ENCODE results near the gene LIMCH1. TPM values are rescaled to one million over a fixed set of nuclear protein-coding genes. Genes with fewer than 3 reads are reported as not detected.

Gene LIMCH1
- polyA plus RNA-seq, 1 of the 3 experiments (the other 2 are of a cell fraction): 1.2 TPM

GRCh38 chr4:41715155-41715554 lies 177.2 kb downstream of the LIMCH1 start:
- H3K79me2 ChIP-seq (ENCODE audit: insufficient read depth): no peaks in the 10 kb centered on the region
- H3K36me3 ChIP-seq (replicated peaks in 1 of 2; ENCODE audit: control insufficient read depth in 1 of 2, insufficient read depth in 2 of 2, low read length in 1 of 2): no peaks in the 10 kb centered on the region
- TF ChIP-seq USF1 (IDR thresholded peaks at IDR 0.05; ENCODE audit: borderline replicate concordance, low read depth) (no peak), JUND (IDR thresholded peaks at IDR 0.05) (no peak), POLR2AphosphoS5 (IDR thresholded peaks at IDR 0.05; ENCODE audit: low read depth, low read length) (no peak)
- no peaks in the 10 kb centered on the region for H3K9me3 ChIP-seq
- peaks cover 6% of the 10 kb centered on the region for H3F3A ChIP-seq (replicated peaks; ENCODE audit: insufficient read depth)
- H4K20me1 ChIP-seq (ENCODE audit: insufficient read depth): no peaks in the 10 kb centered on the region
- H3K9me2 ChIP-seq: no peaks in the 10 kb centered on the region
- no peaks in the 10 kb centered on the region for H3K27me3 ChIP-seq (ENCODE audit: insufficient read depth)
- H3K4me3 ChIP-seq (ENCODE audit: low read depth in 2 of 2, low read length in 1 of 2): no peak overlapping the region
- DNase-seq: no peak
- H3K27ac ChIP-seq (ENCODE audit: low read depth in 2 of 2, low read length in 1 of 2): peak overlapping the region in 1 of 2 experiments; percentile 28; a peak in 2 of 4 replicates
- no peak overlapping the region for H3K9ac ChIP-seq
- POLR2A ChIA-PET: no interaction called here
- no peak overlapping the region for H3K4me2 ChIP-seq
- 53% methylated on average over 1 of the region's 1 CpG for WGBS (ENCODE audit: low lambda C conversion rate)
- CTCF ChIA-PET: interaction anchor here (0.7 to 1.6 kb wide), 2 partner anchors 170 to 172 kb away, joined by 3 to 4 read pairs; no protein-coding TSS in a partner anchor
- no peaks in the 10 kb centered on the region; a peak in 2 of 4 replicates for H3K4me1 ChIP-seq (ENCODE audit: control insufficient read depth in 1 of 2, insufficient read depth in 2 of 2, low read depth in 1 of 2, low read length in 1 of 2)
- H2AFZ ChIP-seq (ENCODE audit: low read depth): no peak overlapping the region

DNA sequence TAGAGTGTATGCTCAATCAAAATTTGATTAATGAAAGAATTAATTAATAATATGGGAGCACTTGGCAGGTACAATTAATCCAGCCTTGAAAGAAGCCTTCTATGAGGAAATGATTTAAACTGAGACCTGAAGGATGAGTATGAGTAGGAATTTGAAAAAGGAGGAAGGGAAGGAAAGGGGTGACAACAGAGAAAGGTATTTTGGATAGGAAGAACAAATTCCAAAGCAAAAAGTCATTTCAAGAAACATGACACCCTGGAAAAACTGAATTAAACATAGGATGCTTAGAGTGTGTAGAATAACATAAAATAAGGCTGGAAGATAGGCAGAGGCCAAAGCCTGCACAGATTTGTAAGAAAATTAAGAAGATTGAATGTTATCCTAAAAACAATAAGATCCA lies 180.9 kb downstream of the LIMCH1 start:
- no peak overlapping the region for H2AFZ ChIP-seq (ENCODE audit: low read depth)
- no peak overlapping the region for H3K9ac ChIP-seq
- H3K4me3 ChIP-seq (ENCODE audit: low read depth in 2 of 2, low read length in 1 of 2): no peak overlapping the region
- no peak for DNase-seq
- H3K36me3 ChIP-seq (replicated peaks in 1 of 2; ENCODE audit: control insufficient read depth in 1 of 2, insufficient read depth in 2 of 2, low read length in 1 of 2): no peaks in the 10 kb centered on the region
- ChIA-PET POLR2A (no interaction called here), CTCF (interaction anchor here (0.7 kb wide), 1 partner anchor 10 kb away, joined by 3 read pairs; no protein-coding TSS in a partner anchor)
- no peaks in the 10 kb centered on the region; a peak in 2 of 4 replicates for H3K4me1 ChIP-seq (ENCODE audit: control insufficient read depth in 1 of 2, insufficient read depth in 2 of 2, low read depth in 1 of 2, low read length in 1 of 2)
- peak overlapping the region in 1 of 2 experiments; percentile 50; a peak in 2 of 4 replicates for H3K27ac ChIP-seq (ENCODE audit: low read depth in 2 of 2, low read length in 1 of 2)
- TF ChIP-seq MEF2A (IDR thresholded peaks at IDR 0.05; ENCODE audit: borderline replicate concordance, low read depth) (no peak), PBX3 (IDR thresholded peaks at IDR 0.05) (no peak), FOSL2 (IDR thresholded peaks at IDR 0.05; ENCODE audit: borderline replicate concordance, low read depth) (peak; percentile 17; the same call in 1 of the 2 replicates)
- TF ChIP-seq, protein P1, sequence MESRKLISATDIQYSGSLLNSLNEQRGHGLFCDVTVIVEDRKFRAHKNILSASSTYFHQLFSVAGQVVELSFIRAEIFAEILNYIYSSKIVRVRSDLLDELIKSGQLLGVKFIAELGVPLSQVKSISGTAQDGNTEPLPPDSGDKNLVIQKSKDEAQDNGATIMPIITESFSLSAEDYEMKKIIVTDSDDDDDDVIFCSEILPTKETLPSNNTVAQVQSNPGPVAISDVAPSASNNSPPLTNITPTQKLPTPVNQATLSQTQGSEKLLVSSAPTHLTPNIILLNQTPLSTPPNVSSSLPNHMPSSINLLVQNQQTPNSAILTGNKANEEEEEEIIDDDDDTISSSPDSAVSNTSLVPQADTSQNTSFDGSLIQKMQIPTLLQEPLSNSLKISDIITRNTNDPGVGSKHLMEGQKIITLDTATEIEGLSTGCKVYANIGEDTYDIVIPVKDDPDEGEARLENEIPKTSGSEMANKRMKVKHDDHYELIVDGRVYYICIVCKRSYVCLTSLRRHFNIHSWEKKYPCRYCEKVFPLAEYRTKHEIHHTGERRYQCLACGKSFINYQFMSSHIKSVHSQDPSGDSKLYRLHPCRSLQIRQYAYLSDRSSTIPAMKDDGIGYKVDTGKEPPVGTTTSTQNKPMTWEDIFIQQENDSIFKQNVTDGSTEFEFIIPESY (IDR thresholded peaks at IDR 0.05; ENCODE audit: borderline replicate concordance, low read depth): no peak
- H3F3A ChIP-seq (replicated peaks; ENCODE audit: insufficient read depth): peaks cover 6% of the 10 kb centered on the region
- no peaks in the 10 kb centered on the region for H4K20me1 ChIP-seq (ENCODE audit: insufficient read depth)
- H3K9me3 ChIP-seq: no peaks in the 10 kb centered on the region
- H3K9me2 ChIP-seq: no peaks in the 10 kb centered on the region
- no peak overlapping the region for H3K4me2 ChIP-seq
- no peaks in the 10 kb centered on the region for H3K27me3 ChIP-seq (ENCODE audit: insufficient read depth)
- H3K79me2 ChIP-seq (ENCODE audit: insufficient read depth): no peaks in the 10 kb centered on the region

- no peaks in the 10 kb centered on the region for H3K36me3 ChIP-seq (replicated peaks in 1 of 2; ENCODE audit: control insufficient read depth in 1 of 2, insufficient read depth in 2 of 2, low read length in 1 of 2)
- no peaks in the 10 kb centered on the region for H3K27me3 ChIP-seq (ENCODE audit: insufficient read depth)
- no peaks in the 10 kb centered on the region for H3K9me2 ChIP-seq
- ChIA-PET POLR2A (no interaction called here), CTCF (no interaction called here)
- no peaks in the 10 kb centered on the region for H3K79me2 ChIP-seq (ENCODE audit: insufficient read depth)
- peak overlapping the region in 1 of 2 experiments; percentile 50; a peak in 2 of 4 replicates for H3K27ac ChIP-seq (ENCODE audit: low read depth in 2 of 2, low read length in 1 of 2)
- H3K4me3 ChIP-seq (ENCODE audit: low read depth in 2 of 2, low read length in 1 of 2): no peak overlapping the region
- 46% methylated on average over 2 of the region's 2 CpGs for WGBS (ENCODE audit: low lambda C conversion rate)
- no peak overlapping the region for H3K9ac ChIP-seq
- no peak for TF ChIP-seq PBX3 (IDR thresholded peaks at IDR 0.05)
- DNase-seq: no peak
- H3K9me3 ChIP-seq: no peaks in the 10 kb centered on the region
- H3F3A ChIP-seq (replicated peaks; ENCODE audit: insufficient read depth): peaks cover 6% of the 10 kb centered on the region
- H3K4me1 ChIP-seq (ENCODE audit: control insufficient read depth in 1 of 2, insufficient read depth in 2 of 2, low read depth in 1 of 2, low read length in 1 of 2): no peaks in the 10 kb centered on the region; a peak in 2 of 4 replicates
- H2AFZ ChIP-seq (ENCODE audit: low read depth): no peak overlapping the region
- no peak overlapping the region for H3K4me2 ChIP-seq
- no peaks in the 10 kb centered on the region for H4K20me1 ChIP-seq (ENCODE audit: insufficient read depth)
Measured at GRCh38 chr4:41719417-41719816, 181.5 kb downstream of the LIMCH1 start.
